Measurements from ENCODE around the gene DEXI. TPM values are rescaled to one million over a fixed set of nuclear protein-coding genes. Genes with fewer than 3 reads are reported as not detected.

Gene DEXI
- total and polyA plus RNA-seq, 2 experiments from 2014 or later, result 42.1 to 101 TPM

DNA sequence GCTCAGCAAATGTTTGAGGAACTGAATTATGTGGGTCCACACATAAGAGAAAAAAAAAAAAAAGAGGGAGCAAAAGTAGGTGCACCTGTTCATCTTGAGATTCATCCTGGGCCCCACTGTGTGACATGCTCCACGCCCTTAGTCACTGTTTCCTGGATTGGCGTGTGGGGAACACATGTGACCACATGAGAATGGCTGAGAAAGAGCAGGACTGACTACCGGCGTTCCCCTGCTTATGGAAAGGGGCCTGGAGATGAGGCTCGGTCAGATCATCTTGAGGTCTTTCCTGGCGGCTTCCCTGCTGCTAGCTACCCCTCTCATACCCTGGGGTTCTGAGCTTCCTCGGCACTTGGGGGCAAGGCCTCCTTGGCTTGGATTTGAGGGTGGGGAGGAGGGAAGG is 3.9 kb downstream of the DEXI start:
- H4K20me1 ChIP-seq (ENCODE audit: insufficient read depth), result peaks cover 6% of the 10 kb centered on the region
- H3K4me2 ChIP-seq (ENCODE audit: unreplicated experiment), result peak overlapping the region; percentile 29
- no peak overlapping the region for H3K27ac ChIP-seq
- peak overlapping the region; percentile 92; the same call in 1 of the 2 replicates for H3K4me3 ChIP-seq
- H3F3A ChIP-seq (ENCODE audit: insufficient read depth), result no peaks in the 10 kb centered on the region
- in situ Hi-C loops (cut with MboI), result no loop called here
- DNase-seq, result peak; percentile 57
- H3K4me1 ChIP-seq (ENCODE audit: insufficient read depth), result peaks cover 40% of the 10 kb centered on the region
- no peaks in the 10 kb centered on the region for H3K9me3 ChIP-seq (ENCODE audit: low read depth)
- no peaks in the 10 kb centered on the region for H3K9me2 ChIP-seq (ENCODE audit: insufficient read depth)
- H3K27me3 ChIP-seq (replicated peaks; ENCODE audit: insufficient read depth), result no peaks in the 10 kb centered on the region
- TF ChIP-seq EZH2phosphoT487 (IDR thresholded peaks at IDR 0.05; ENCODE audit: insufficient read depth, low read depth), result no peak
- no peak for TF ChIP-seq EZH2 (IDR thresholded peaks at IDR 0.05; ENCODE audit: insufficient read depth, poor library complexity, severe bottlenecking)
- H2AFZ ChIP-seq, result no peak overlapping the region
- 40 to 41% methylated on average over 7 of the region's 7 CpGs for WGBS, 2 experiments (ENCODE audit: low coverage in 1 of 2, low lambda C conversion rate in 2 of 2, missing lambda C conversion rate in 2 of 2)
- H3K79me2 ChIP-seq (ENCODE audit: insufficient read depth), result peaks cover 89% of the 10 kb centered on the region
- H3K9ac ChIP-seq, result no peak overlapping the region
- no peaks in the 10 kb centered on the region for H3K36me3 ChIP-seq (ENCODE audit: low read depth)

DNA sequence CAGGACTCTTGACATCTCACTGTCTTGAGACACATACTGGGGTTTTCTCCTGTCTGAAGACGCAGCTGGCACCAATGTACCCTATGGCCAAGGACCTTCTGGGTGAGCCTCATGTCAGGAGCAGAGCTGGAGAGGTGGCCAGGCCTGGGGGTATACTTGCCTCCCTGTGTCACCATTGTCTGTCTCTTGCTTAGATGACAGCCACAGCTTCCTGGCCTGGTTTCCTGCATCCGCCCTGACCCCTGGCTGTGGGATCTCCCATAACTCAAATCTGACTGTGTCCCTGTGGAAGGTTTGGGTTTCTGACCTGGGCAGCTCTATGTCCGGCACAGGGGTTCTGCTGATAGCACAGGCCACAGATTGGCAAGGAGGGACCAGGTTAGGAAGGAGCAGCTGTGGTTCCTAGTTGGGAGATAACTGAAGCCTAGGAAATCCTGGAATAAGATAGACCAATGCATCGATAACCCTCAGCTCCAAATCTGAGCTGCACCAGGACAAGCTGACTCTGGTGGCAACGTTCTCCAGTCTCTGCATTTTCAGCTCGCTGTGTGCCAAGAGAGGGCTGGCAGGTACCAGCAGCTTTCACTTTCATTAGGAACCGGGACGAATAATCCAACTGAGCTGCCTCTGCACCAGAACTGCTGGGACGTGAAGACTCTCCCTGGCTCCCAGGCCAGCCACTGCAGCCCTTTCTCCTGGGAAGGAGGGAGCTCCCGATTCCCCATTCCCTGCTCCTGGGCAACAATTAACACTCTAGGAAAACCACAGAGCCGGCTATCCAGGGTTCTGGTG is 5.0 kb downstream of the DEXI start:
- H3K27me3 ChIP-seq (replicated peaks; ENCODE audit: insufficient read depth), result no peaks in the 10 kb centered on the region
- TF ChIP-seq EZH2 (IDR thresholded peaks at IDR 0.05; ENCODE audit: insufficient read depth, poor library complexity, severe bottlenecking), result no peak
- TF ChIP-seq EZH2phosphoT487 (IDR thresholded peaks at IDR 0.05; ENCODE audit: insufficient read depth, low read depth), result no peak
- H3K4me2 ChIP-seq (ENCODE audit: unreplicated experiment), result peak overlapping the region; percentile 64
- H3K9me2 ChIP-seq (ENCODE audit: insufficient read depth), result no peaks in the 10 kb centered on the region
- peak overlapping the region; percentile 30; the same call in 1 of the 2 replicates for H3K9ac ChIP-seq
- H3K9me3 ChIP-seq (ENCODE audit: low read depth), result no peaks in the 10 kb centered on the region
- H3K27ac ChIP-seq, result no peak overlapping the region
- DNase-seq, result peak; percentile 34
- H3K36me3 ChIP-seq (ENCODE audit: low read depth), result no peaks in the 10 kb centered on the region
- H3K4me1 ChIP-seq (ENCODE audit: insufficient read depth), result peaks cover 40% of the 10 kb centered on the region
- peaks cover 100% of the 10 kb centered on the region for H3K79me2 ChIP-seq (ENCODE audit: insufficient read depth)
- H3K4me3 ChIP-seq, result peak overlapping the region; percentile 43
- in situ Hi-C loops (cut with MboI), result no loop called here
- 20 to 22% methylated on average over 11 of the region's 11 CpGs for WGBS, 2 experiments (ENCODE audit: low coverage in 1 of 2, low lambda C conversion rate in 2 of 2, missing lambda C conversion rate in 2 of 2)
- H4K20me1 ChIP-seq (ENCODE audit: insufficient read depth), result peaks cover 6% of the 10 kb centered on the region
- H3F3A ChIP-seq (ENCODE audit: insufficient read depth), result no peaks in the 10 kb centered on the region
- H2AFZ ChIP-seq, result no peak overlapping the region

DNA sequence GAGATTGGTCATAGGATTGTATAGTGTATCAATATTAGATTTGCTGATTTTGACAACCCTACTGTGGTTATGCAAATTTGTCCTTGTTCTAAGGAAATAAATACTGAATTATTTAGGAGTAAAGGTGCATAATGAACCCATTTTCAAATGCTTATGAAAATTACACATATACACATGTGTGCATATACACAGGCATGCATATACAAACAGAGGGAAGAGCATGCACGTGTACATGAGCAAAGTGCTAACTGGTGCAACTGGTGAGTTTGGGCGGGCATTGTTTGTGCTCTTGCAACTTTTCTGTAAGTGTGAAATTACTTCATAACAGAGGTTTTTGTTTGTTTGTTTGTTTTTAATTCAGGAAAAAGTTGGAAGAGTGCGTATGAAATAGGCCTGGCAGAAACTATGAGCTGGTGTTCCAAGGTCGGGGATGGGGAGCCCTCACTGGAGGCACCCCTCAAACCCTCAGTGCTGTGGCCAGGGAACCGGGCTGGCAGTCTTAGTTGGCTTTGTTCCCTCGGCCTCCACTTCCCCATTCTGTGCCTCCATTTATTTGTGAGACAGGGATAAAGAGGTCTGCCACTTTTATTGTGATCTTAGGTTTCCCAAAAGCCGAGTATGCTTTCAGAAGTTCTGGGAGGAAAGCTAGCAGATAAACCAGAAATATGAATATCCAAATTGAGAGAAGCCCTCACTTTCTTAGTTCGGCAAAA is 5.8 kb downstream of the DEXI start:
- H3F3A ChIP-seq (ENCODE audit: insufficient read depth), result no peaks in the 10 kb centered on the region
- H3K4me3 ChIP-seq, result no peak overlapping the region
- peaks cover 40% of the 10 kb centered on the region for H3K4me1 ChIP-seq (ENCODE audit: insufficient read depth)
- no peak overlapping the region for H3K27ac ChIP-seq
- no peak for DNase-seq
- no peaks in the 10 kb centered on the region for H3K27me3 ChIP-seq (replicated peaks; ENCODE audit: insufficient read depth)
- peak overlapping the region; percentile 14 for H3K4me2 ChIP-seq (ENCODE audit: unreplicated experiment)
- H4K20me1 ChIP-seq (ENCODE audit: insufficient read depth), result peaks cover 6% of the 10 kb centered on the region
- 42 to 50% methylated on average over 8 of the region's 8 CpGs for WGBS, 2 experiments (ENCODE audit: low coverage in 1 of 2, low lambda C conversion rate in 2 of 2, missing lambda C conversion rate in 2 of 2)
- H3K9ac ChIP-seq, result no peak overlapping the region; the same call in 1 of the 2 replicates
- no peak overlapping the region for H2AFZ ChIP-seq
- H3K9me2 ChIP-seq (ENCODE audit: insufficient read depth), result no peaks in the 10 kb centered on the region
- TF ChIP-seq EZH2phosphoT487 (IDR thresholded peaks at IDR 0.05; ENCODE audit: insufficient read depth, low read depth) (no peak), EZH2 (IDR thresholded peaks at IDR 0.05; ENCODE audit: insufficient read depth, poor library complexity, severe bottlenecking) (no peak)
- no peaks in the 10 kb centered on the region for H3K9me3 ChIP-seq (ENCODE audit: low read depth)
- H3K79me2 ChIP-seq (ENCODE audit: insufficient read depth), result peaks cover 100% of the 10 kb centered on the region
- in situ Hi-C loops (cut with MboI), result no loop called here
- H3K36me3 ChIP-seq (ENCODE audit: low read depth), result no peaks in the 10 kb centered on the region

DNA sequence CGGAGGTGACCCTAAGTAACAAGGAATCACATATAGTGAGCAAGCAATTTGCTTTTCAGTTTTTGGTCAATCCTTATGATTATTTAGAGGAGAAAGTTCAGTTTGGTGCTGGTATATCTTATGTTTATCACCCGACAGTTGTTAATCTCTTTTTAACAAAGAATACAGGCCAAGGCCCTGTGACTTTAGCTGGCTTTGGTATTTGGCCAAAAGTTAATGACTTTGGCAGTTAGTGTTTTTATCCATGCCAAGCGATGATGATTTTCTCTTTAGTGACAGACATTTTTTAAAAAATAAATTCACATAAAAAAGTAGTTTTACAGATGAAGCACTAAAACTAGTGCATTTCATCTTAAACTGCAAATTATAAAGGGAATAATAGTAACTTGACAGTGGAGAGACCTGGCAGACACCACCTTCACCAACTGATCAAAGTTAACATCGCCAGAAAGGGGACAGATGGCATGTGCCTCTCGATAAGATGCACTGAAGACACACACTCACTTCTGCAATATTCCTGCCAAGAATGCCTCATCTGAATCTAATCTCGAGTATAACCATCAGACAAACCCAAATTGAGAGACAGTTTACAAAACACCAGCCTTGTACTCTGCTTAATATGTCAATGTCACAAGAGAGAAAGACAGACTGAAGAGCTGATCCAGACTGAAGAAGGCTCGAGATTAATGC is 6.9 kb downstream of the DEXI start:
- Histone ChIP-seq H3K4me3 (no peak overlapping the region), H3K27ac (no peak overlapping the region), H3K27me3 (replicated peaks; ENCODE audit: insufficient read depth) (no peaks in the 10 kb centered on the region), H2AFZ (no peak overlapping the region), H3K36me3 (ENCODE audit: low read depth) (no peaks in the 10 kb centered on the region), H3K9me3 (ENCODE audit: low read depth) (no peaks in the 10 kb centered on the region), H3K79me2 (ENCODE audit: insufficient read depth) (peaks cover 99% of the 10 kb centered on the region), H3K9me2 (ENCODE audit: insufficient read depth) (no peaks in the 10 kb centered on the region), H3K4me2 (ENCODE audit: unreplicated experiment) (peak overlapping the region; percentile 11), H3F3A (ENCODE audit: insufficient read depth) (no peaks in the 10 kb centered on the region), H3K4me1 (ENCODE audit: insufficient read depth) (peaks cover 37% of the 10 kb centered on the region), H3K9ac (no peak overlapping the region), H4K20me1 (ENCODE audit: insufficient read depth) (peaks cover 6% of the 10 kb centered on the region)
- 38 to 40% methylated on average over 7 of the region's 7 CpGs for WGBS, 2 experiments (ENCODE audit: low coverage in 1 of 2, low lambda C conversion rate in 2 of 2, missing lambda C conversion rate in 2 of 2)
- no peak for TF ChIP-seq EZH2 (IDR thresholded peaks at IDR 0.05; ENCODE audit: insufficient read depth, poor library complexity, severe bottlenecking)
- no peak for TF ChIP-seq EZH2phosphoT487 (IDR thresholded peaks at IDR 0.05; ENCODE audit: insufficient read depth, low read depth)
- DNase-seq, result no peak
- in situ Hi-C loops (cut with MboI), result no loop called here

Data from GM23248 (cell line).